ENCODE results near the gene RAB25.

DNA sequence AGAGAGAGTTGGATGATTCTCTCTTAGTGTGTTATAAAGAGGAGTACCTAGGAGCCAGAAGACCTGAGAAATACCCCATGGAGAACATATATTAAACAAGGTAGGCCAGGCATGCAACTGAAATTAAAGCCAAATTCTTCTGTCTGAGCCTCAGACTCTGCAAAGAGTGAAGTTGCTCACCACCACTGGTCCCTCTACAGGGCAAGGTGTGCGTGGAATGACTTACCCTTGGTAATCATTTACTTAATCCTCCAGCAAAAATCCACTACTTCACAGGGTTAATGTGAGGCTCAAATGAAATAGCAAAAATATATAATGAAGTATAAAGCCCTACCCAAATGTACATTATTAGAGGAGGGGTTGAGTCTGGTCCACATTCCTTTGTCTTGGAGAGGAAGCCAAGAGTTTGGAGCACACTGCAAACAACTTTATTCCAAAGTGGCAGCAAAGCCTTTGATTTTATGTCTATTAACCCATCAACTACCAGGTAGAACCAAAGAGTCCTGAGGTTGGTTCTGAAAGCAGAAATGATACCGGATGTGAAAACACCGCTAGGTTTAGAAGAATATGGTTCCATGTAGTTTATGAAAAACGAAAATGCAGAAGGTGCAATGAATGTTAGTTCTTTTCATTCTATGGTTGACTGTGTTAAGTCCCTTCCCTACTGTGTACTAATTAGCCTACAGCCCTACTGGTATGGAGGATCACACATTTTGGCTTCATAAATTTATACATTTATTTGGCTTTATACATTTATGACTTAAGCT lies 48.7 kb upstream of the RAB25 start:
- TF ChIP-seq, protein P1, sequence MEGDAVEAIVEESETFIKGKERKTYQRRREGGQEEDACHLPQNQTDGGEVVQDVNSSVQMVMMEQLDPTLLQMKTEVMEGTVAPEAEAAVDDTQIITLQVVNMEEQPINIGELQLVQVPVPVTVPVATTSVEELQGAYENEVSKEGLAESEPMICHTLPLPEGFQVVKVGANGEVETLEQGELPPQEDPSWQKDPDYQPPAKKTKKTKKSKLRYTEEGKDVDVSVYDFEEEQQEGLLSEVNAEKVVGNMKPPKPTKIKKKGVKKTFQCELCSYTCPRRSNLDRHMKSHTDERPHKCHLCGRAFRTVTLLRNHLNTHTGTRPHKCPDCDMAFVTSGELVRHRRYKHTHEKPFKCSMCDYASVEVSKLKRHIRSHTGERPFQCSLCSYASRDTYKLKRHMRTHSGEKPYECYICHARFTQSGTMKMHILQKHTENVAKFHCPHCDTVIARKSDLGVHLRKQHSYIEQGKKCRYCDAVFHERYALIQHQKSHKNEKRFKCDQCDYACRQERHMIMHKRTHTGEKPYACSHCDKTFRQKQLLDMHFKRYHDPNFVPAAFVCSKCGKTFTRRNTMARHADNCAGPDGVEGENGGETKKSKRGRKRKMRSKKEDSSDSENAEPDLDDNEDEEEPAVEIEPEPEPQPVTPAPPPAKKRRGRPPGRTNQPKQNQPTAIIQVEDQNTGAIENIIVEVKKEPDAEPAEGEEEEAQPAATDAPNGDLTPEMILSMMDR (conservative IDR thresholded peaks at IDR 0.05; ENCODE audit: low read depth, low read length), result no peak
- no peak for TF ChIP-seq EZH2 (IDR thresholded peaks at IDR 0.05; ENCODE audit: low read length, unreplicated experiment)
- TF ChIP-seq EZH2phosphoT487 (IDR thresholded peaks at IDR 0.05; ENCODE audit: borderline replicate concordance, low read length), result no peak

All from PC-3 (cell line).